Measurements from ENCODE around the gene PRKCA.

GRCh38 chr17:66574123-66574522 lies 271.7 kb downstream of the PRKCA start:
- TF ChIP-seq MAX (IDR thresholded peaks at IDR 0.05; ENCODE audit: low read depth, low read length) (no peak), CTCF (IDR thresholded peaks at IDR 0.05; ENCODE audit: low read depth, low read length) (no peak), POLR2A (IDR thresholded peaks at IDR 0.05; ENCODE audit: extremely low read depth, insufficient read length) (no peak)

Measured in NB4 (cell line).